Keratinocyte (primary cell): Measurements from ENCODE around the gene BTBD17. TPM values are rescaled to one million over a fixed set of nuclear protein-coding genes. Genes with fewer than 3 reads are reported as not detected.

Source experiments
- DNase-seq: peaks from one replicate; pipeline ENCODE4 v3.0.0-alpha.2; 2011; ENCODE audit warnings: low read depth, missing footprints, low spot score
- FAIRE-seq: peaks from 2 replicates; lab custom pipeline; 2011; peaks lifted over from hg19 to GRCh38; lab: Jason Lieb, UNC
- H2AFZ ChIP-seq: 2 replicates; pipeline ENCODE4 v1.6.0; 2012; ENCODE audit warnings: low read length, control low read depth, inconsistent platforms; ENCODE audit not compliant: control insufficient read depth
- H3K27ac ChIP-seq: 2 replicates; pipeline ENCODE4 v1.5.1; 2011; ENCODE audit warnings: low read length; ENCODE audit not compliant: control insufficient read depth, insufficient read depth
- H3K27me3 ChIP-seq: 3 replicates; pipeline ENCODE4 v1.6.0; 2011; ENCODE audit warnings: low read length; ENCODE audit not compliant: control insufficient read depth, insufficient read depth; ENCODE audit errors: extremely low read depth
- H3K36me3 ChIP-seq, 2 experiments: 2 replicates in 1 of 2; 3 replicates in 1 of 2; pipeline ENCODE4 v1.5.1; 2011; ENCODE audit warnings: low read length in 2 of 2, mild to moderate bottlenecking in 1 of 2; ENCODE audit not compliant: control insufficient read depth in 2 of 2, insufficient read depth in 2 of 2; ENCODE audit errors: extremely low read depth in 1 of 2
- H3K4me1 ChIP-seq: 3 replicates; pipeline ENCODE4 v1.5.1; 2011; ENCODE audit warnings: low read length; ENCODE audit not compliant: control insufficient read depth, insufficient read depth; ENCODE audit errors: extremely low read depth
- H3K4me2 ChIP-seq: 3 replicates; pipeline ENCODE4 v1.6.0; 2011; ENCODE audit warnings: low read depth, low read length; ENCODE audit not compliant: control insufficient read depth, insufficient read depth; ENCODE audit errors: extremely low read depth
- H3K4me3 ChIP-seq, 3 experiments: fragments of 200-600 bp in 1 of 3; sonication (generic) in 1 of 3; 2 replicates in 2 of 3; 3 replicates in 1 of 3; pipeline ENCODE4 v1.5.1; 2011 to 2016; ENCODE audit warnings: low read length in 3 of 3, mild to moderate bottlenecking in 3 of 3, control low read depth in 2 of 3, inconsistent platforms in 1 of 3, low read depth in 1 of 3, mixed read lengths in 1 of 3, mixed run types in 1 of 3, moderate library complexity in 1 of 3; ENCODE audit not compliant: control insufficient read depth in 2 of 3, insufficient read depth in 2 of 3; ENCODE audit errors: extremely low read depth in 1 of 3
- H3K79me2 ChIP-seq: 2 replicates; pipeline ENCODE4 v1.6.0; 2012; ENCODE audit warnings: low read length; ENCODE audit not compliant: control insufficient read depth, insufficient read depth
- H3K9ac ChIP-seq: 3 replicates; pipeline ENCODE4 v1.6.0; 2011; ENCODE audit warnings: low read length; ENCODE audit not compliant: control insufficient read depth, insufficient read depth; ENCODE audit errors: extremely low read depth
- H3K9me1 ChIP-seq: 3 replicates; pipeline ENCODE4 v1.6.0; 2011; ENCODE audit warnings: low read length; ENCODE audit not compliant: control insufficient read depth, insufficient read depth; ENCODE audit errors: extremely low read depth
- H3K9me3 ChIP-seq: 2 replicates; pipeline ENCODE4 v1.5.1; 2012; ENCODE audit warnings: low read depth, low read length; ENCODE audit not compliant: control insufficient read depth
- H4K20me1 ChIP-seq: 3 replicates; pipeline ENCODE4 v1.6.0; 2011; ENCODE audit warnings: low read length; ENCODE audit not compliant: control insufficient read depth, insufficient read depth; ENCODE audit errors: extremely low read depth
- EZH2 ChIP-seq: IDR thresholded peaks from one replicate; pipeline ENCODE4 v1.6.1; 2012; ENCODE audit warnings: inconsistent platforms, mild to moderate bottlenecking, low read length, moderate library complexity
- dilution Hi-C: fragments of 300-500 bp; cut with MboI; formaldehyde crosslinking; loops from one replicate; pipeline ENCODE4 v1.7.0; 2020; ENCODE audit warnings: low sequenced_read_pairs; ENCODE audit not compliant: extremely low pct_ligation_motif_present
- polyA plus RNA-seq, 5 experiments: library from polyadenylated mRNA; depleted of rRNA in 3 of 5; stranded (reverse) in 3 of 5; stranded (forward) in 1 of 5; unstranded in 1 of 5; fragments of >200 nt; gene quantifications; 1 replicate in 1 of 5; 2 replicates in 3 of 5; 3 replicates in 1 of 5; pipeline versions ENCODE4 v1.2.1 to v1.2.3, GENCODE V29; 2011 to 2012; ENCODE audit warnings: missing spikeins in 2 of 5, low read depth in 1 of 5, low replicate concordance in 1 of 5
- TF ChIP-seq, protein P1 (sequence below), 3 experiments: IDR thresholded peaks in 1 of 3; conservative IDR thresholded peaks in 1 of 3; optimal IDR thresholded peaks in 1 of 3; 2 replicates in 2 of 3; 3 replicates in 1 of 3; pipeline versions ENCODE3 to v1.5.1; 2011; ENCODE audit warnings: low read length in 3 of 3, mild to moderate bottlenecking in 3 of 3, moderate library complexity in 2 of 3, control low read depth in 1 of 3, inconsistent platforms in 1 of 3; ENCODE audit not compliant: insufficient read depth in 2 of 3; ENCODE audit errors: extremely low read depth in 1 of 3

BTBD17 gene
- polyA plus RNA-seq, 1 donor (not counting 4 experiments of a cell fraction or from before 2014, with no cell fraction given) = not detected

DNA sequence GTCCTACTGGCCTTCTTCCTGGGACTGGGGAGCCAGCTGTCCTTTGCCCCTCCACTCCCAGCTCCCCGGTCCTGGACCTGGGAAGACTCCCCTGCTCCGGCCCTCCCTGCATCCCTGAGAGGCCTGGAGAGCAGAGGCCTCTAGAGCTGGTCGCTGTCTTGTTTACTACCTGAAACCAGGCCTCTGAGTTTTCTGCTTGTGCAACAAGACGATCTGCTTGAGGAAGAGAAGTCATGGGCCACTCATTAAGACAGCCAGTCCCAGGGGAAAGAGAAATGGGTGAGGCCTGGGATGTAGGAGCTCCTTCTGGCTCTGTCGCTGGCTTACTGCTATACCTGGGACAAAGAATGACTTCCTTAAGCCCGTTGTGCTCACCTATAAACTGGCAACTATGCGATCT lies 40.4 kb upstream of the BTBD17 start:
- no peaks in the 10 kb centered on the region for H3K4me1 ChIP-seq
- DNase-seq (no peak), FAIRE-seq (no peak)
- no peaks in the 10 kb centered on the region for H4K20me1 ChIP-seq
- TF ChIP-seq, protein P1, sequence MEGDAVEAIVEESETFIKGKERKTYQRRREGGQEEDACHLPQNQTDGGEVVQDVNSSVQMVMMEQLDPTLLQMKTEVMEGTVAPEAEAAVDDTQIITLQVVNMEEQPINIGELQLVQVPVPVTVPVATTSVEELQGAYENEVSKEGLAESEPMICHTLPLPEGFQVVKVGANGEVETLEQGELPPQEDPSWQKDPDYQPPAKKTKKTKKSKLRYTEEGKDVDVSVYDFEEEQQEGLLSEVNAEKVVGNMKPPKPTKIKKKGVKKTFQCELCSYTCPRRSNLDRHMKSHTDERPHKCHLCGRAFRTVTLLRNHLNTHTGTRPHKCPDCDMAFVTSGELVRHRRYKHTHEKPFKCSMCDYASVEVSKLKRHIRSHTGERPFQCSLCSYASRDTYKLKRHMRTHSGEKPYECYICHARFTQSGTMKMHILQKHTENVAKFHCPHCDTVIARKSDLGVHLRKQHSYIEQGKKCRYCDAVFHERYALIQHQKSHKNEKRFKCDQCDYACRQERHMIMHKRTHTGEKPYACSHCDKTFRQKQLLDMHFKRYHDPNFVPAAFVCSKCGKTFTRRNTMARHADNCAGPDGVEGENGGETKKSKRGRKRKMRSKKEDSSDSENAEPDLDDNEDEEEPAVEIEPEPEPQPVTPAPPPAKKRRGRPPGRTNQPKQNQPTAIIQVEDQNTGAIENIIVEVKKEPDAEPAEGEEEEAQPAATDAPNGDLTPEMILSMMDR (optimal IDR thresholded peaks at IDR 0.05 in 1 of 3, IDR thresholded peaks at IDR 0.05 in 1 of 3, conservative IDR thresholded peaks at IDR 0.05 in 1 of 3; ENCODE audit: extremely low read depth in 1 of 3, insufficient read depth in 2 of 3, low read length in 3 of 3) = no peak
- no peak for TF ChIP-seq EZH2
- no peak overlapping the region for H3K9ac ChIP-seq
- H3K27me3 ChIP-seq = no peaks in the 10 kb centered on the region
- H3K36me3 ChIP-seq = no peaks in the 10 kb centered on the region
- no peaks in the 10 kb centered on the region for H3K79me2 ChIP-seq
- no peak overlapping the region for H3K27ac ChIP-seq
- no peaks in the 10 kb centered on the region for H3K9me3 ChIP-seq
- H2AFZ ChIP-seq = no peak overlapping the region
- dilution Hi-C loops = no loop called here
- H3K4me3 ChIP-seq = no peak overlapping the region
- H3K4me2 ChIP-seq = no peak overlapping the region
- no peaks in the 10 kb centered on the region for H3K9me1 ChIP-seq

DNA sequence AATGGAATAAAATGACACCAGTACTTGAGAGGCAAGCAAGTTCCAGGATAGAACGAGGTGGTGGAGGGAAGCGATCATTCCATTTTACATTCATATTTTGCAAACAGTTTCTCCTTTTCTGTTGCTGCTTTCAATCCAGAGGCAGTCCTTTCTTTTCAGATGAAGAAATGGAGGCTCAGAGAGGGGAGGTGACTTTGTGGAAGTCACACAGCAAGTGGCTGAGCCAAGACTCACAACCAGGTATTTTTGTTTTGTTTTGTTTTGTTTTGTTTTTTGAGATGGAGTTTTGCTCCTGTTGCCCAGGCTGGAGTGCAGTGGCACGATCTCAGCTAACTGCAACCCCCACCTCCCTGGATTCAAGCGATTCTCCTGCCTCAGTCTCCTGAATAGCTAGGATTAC lies 34.9 kb upstream of the BTBD17 start:
- Histone ChIP-seq H4K20me1 (no peaks in the 10 kb centered on the region), H3K4me1 (no peaks in the 10 kb centered on the region), H3K9ac (no peak overlapping the region), H2AFZ (no peak overlapping the region), H3K4me3 (no peak overlapping the region), H3K4me2 (no peak overlapping the region), H3K9me3 (no peaks in the 10 kb centered on the region), H3K27ac (no peak overlapping the region), H3K79me2 (no peaks in the 10 kb centered on the region), H3K27me3 (no peaks in the 10 kb centered on the region), H3K9me1 (no peaks in the 10 kb centered on the region), H3K36me3 (no peaks in the 10 kb centered on the region)
- no peak for TF ChIP-seq EZH2
- TF ChIP-seq, protein P1 (optimal IDR thresholded peaks at IDR 0.05 in 1 of 3, IDR thresholded peaks at IDR 0.05 in 1 of 3, conservative IDR thresholded peaks at IDR 0.05 in 1 of 3; ENCODE audit: extremely low read depth in 1 of 3, insufficient read depth in 2 of 3, low read length in 3 of 3) = no peak
- no peak for FAIRE-seq
- dilution Hi-C loops = no loop called here
- DNase-seq = no peak
